K562 (cell line): ENCODE results near the gene C1orf116. TPM values are rescaled to one million over a fixed set of nuclear protein-coding genes. Genes with fewer than 3 reads are reported as not detected.

Experiments
- MLX ChIP-seq, 2 experiments: fragments of 450-650 bp in 1 of 2; sonication (generic) in 1 of 2; formaldehyde crosslinking; conservative IDR thresholded peaks; 2 replicates each; pipeline versions ENCODE4 v1.4.0 to v1.8.1; 2020 to 2022; ENCODE audit warnings: mild to moderate bottlenecking in 1 of 2, missing genetic modification reagents in 1 of 2
- POLR3A ChIP-seq: IDR thresholded peaks from 2 replicates; pipeline ENCODE4 v1.6.1; 2011; ENCODE audit warnings: borderline replicate concordance, mild to moderate bottlenecking, moderate library complexity; ENCODE audit not compliant: insufficient read length, insufficient read depth; ENCODE audit errors: extremely low read depth
- REST ChIP-seq, 2 experiments: fragments of 450-650 bp; formaldehyde crosslinking in 1 of 2; IDR thresholded peaks; 2 replicates each; pipeline versions ENCODE4 v1.4.0 to v1.6.1; 2014 to 2020; ENCODE audit warnings: mild to moderate bottlenecking in 2 of 2, borderline replicate concordance in 1 of 2, low read depth in 1 of 2
- WHSC1 ChIP-seq: IDR thresholded peaks from one replicate; pipeline ENCODE4 v1.6.1; 2012; ENCODE audit warnings: low read length, control low read depth, inconsistent platforms
- polyA plus RNA-seq, 8 experiments: library from polyadenylated mRNA; depleted of rRNA in 4 of 8; stranded (reverse) in 5 of 8; unstranded in 3 of 8; fragments of >200 nt; fragmentation: Nextera tagmentation in 2 of 8; fragmentation: Illumina TruSeq in 1 of 8; extraction: Ambion mirVana in 2 of 8; extraction: Trizol in 1 of 8; gene quantifications; 2 replicates each; pipeline versions ENCODE4 v1.2.1 to v1.2.3, GENCODE V29; 2011 to 2014; ENCODE audit warnings: inconsistent platforms in 1 of 8, missing spikeins in 1 of 8
- total RNA-seq, 7 experiments: library from RNA; depleted of rRNA in 6 of 7; stranded (reverse); fragments of >200 nt in 6 of 7; fragmentation: Illumina TruSeq in 2 of 7; extraction: Trizol in 2 of 7; gene quantifications; 2 replicates each; pipeline versions ENCODE4 v1.2.1 to v1.2.3, GENCODE V29; 2011 to 2021; ENCODE audit warnings: low replicate concordance in 1 of 7

C1orf116 gene
- total and polyA plus RNA-seq, 9 of the 15 experiments (the other 6 are each of a cell fraction or from before 2014, with no cell fraction given), result 0.62 to 3.0 (median 0.95) TPM

GRCh38 chr1:207021876-207022596 is 10.5 kb downstream of the C1orf116 start (continued):
- TF ChIP-seq REST (IDR thresholded peaks at IDR 0.05; ENCODE audit: borderline replicate concordance), result peak; percentile 25
- TF ChIP-seq REST (CRISPR knock-in tag; IDR thresholded peaks at IDR 0.05; ENCODE audit: low read depth), result no peak
- TF ChIP-seq POLR3A, result no peak
- peak; percentile 14 for TF ChIP-seq WHSC1
- peak in 1 of 2 experiments; percentile 55; a peak in 1 of 4 replicates for TF ChIP-seq MLX (CRISPR knock-in tag; conservative IDR thresholded peaks at IDR 0.05)
